GM12878 (cell line): ENCODE measurements around the gene PPAN. TPM values are rescaled to one million over a fixed set of nuclear protein-coding genes. Genes with fewer than 3 reads are reported as not detected.

Experiments used
- ATF7 ChIP-seq: fragments of 450-650 bp; IDR thresholded peaks from 2 replicates; pipeline ENCODE4 v1.6.1; 2016; ENCODE audit warnings: low read depth, mild to moderate bottlenecking
- BACH1 ChIP-seq: fragments of 450-650 bp; IDR thresholded peaks from 2 replicates; pipeline ENCODE4 v1.6.1; 2017; ENCODE audit warnings: mild to moderate bottlenecking, borderline replicate concordance
- CBX3 ChIP-seq: fragments of 200-600 bp; sonication (generic); IDR thresholded peaks from 2 replicates; pipeline ENCODE4 v1.6.1; 2016; ENCODE audit warnings: low read depth, borderline replicate concordance
- EP300 ChIP-seq, 2 experiments: fragments of 150-350 bp in 1 of 2; IDR thresholded peaks; 2 replicates each; pipeline ENCODE4 v1.6.1; 2011 to 2012; ENCODE audit warnings: low read depth in 2 of 2, low read length in 2 of 2, borderline replicate concordance in 1 of 2, improper control_type of control experiment in 1 of 2, inconsistent platforms in 1 of 2; ENCODE audit not compliant: control insufficient read depth in 1 of 2
- EZH2 ChIP-seq: IDR thresholded peaks from 2 replicates; pipeline ENCODE4 v1.6.1; 2012; ENCODE audit warnings: low read depth, mild to moderate bottlenecking, control low read depth, inconsistent platforms, low read length, borderline replicate concordance; ENCODE audit not compliant: control insufficient read depth
- JUND ChIP-seq: IDR thresholded peaks from 2 replicates; pipeline ENCODE4 v1.6.1; 2012; ENCODE audit warnings: low read depth, mild to moderate bottlenecking, low read length, improper control_type of control experiment, moderate library complexity
- NR2F1 ChIP-seq: fragments of 450-650 bp; conservative IDR thresholded peaks from 2 replicates; pipeline ENCODE4 v1.6.1; 2017; ENCODE audit warnings: mild to moderate bottlenecking
- POLR2AphosphoS2 ChIP-seq: IDR thresholded peaks from 2 replicates; pipeline ENCODE4 v1.6.1; 2011; ENCODE audit warnings: low read depth, mild to moderate bottlenecking, low read length, improper control_type of control experiment, moderate library complexity
- POLR2AphosphoS5 ChIP-seq: IDR thresholded peaks from 2 replicates; pipeline ENCODE4 v1.6.1; 2011; ENCODE audit warnings: mild to moderate bottlenecking, low read length, inconsistent platforms
- POU2F2 ChIP-seq: IDR thresholded peaks from 3 replicates; pipeline ENCODE4 v1.6.1; 2011; ENCODE audit warnings: low read depth, mild to moderate bottlenecking, low read length, borderline replicate concordance
- RB1 ChIP-seq: fragments of 450-650 bp; formaldehyde crosslinking; IDR thresholded peaks from 2 replicates; pipeline ENCODE4 v1.6.1; 2017; ENCODE audit warnings: mild to moderate bottlenecking, borderline replicate concordance
- SMC3 ChIP-seq: IDR thresholded peaks from 2 replicates; pipeline ENCODE4 v1.6.1; 2011; ENCODE audit warnings: low read length, improper control_type of control experiment, borderline replicate concordance
- SUZ12 ChIP-seq: fragments of 200-600 bp; sonication (generic); IDR thresholded peaks from one replicate; pipeline ENCODE4 v1.6.1; 2018; ENCODE audit warnings: antibody characterized with exemption, mild to moderate bottlenecking; ENCODE audit not compliant: unreplicated experiment
- ZNF384 ChIP-seq: IDR thresholded peaks from 2 replicates; pipeline ENCODE4 v1.6.1; 2012; ENCODE audit warnings: low read depth, mild to moderate bottlenecking, low read length, improper control_type of control experiment, borderline replicate concordance
- polyA plus RNA-seq, 11 experiments: library from polyadenylated mRNA; depleted of rRNA in 4 of 11; unstranded in 6 of 11; stranded (reverse) in 5 of 11; fragments of >200 nt; fragmentation: Nextera tagmentation in 4 of 11; fragmentation: Illumina TruSeq in 1 of 11; extraction: Ambion mirVana in 4 of 11; extraction: Trizol in 1 of 11; gene quantifications; 1 replicate in 1 of 11; 2 replicates in 10 of 11; pipeline versions ENCODE4 v1.2.1 to v1.2.3, GENCODE V29; 2011 to 2016; ENCODE audit warnings: inconsistent platforms in 2 of 11, missing spikeins in 2 of 11, low read depth in 1 of 11
- total RNA-seq, 4 experiments: library from RNA; depleted of rRNA in 3 of 4; stranded (reverse); fragments of >200 nt in 3 of 4; fragmentation: Illumina TruSeq in 1 of 4; extraction: Trizol in 1 of 4; gene quantifications; 2 replicates each; pipeline versions ENCODE4 v1.2.1 to v1.2.3, GENCODE V29; 2013 to 2021
- TF ChIP-seq, protein P1 (sequence below): IDR thresholded peaks from 2 replicates; pipeline ENCODE4 v1.6.1; 2011; ENCODE audit warnings: mild to moderate bottlenecking, low read depth, low read length, moderate library complexity; ENCODE audit not compliant: insufficient replicate concordance
- TF ChIP-seq, protein P2 (sequence below): fragments of 450-650 bp; formaldehyde crosslinking; IDR thresholded peaks from 2 replicates; pipeline ENCODE4 v1.5.0; 2022; ENCODE audit warnings: mild to moderate bottlenecking, missing genetic modification characterization
- TF ChIP-seq, protein P3 (sequence below): fragments of 450-650 bp; IDR thresholded peaks from 2 replicates; pipeline ENCODE4 v1.6.1; 2017; ENCODE audit warnings: low read depth, mild to moderate bottlenecking, moderate library complexity
- TF ChIP-seq, protein P4 (sequence below), 3 experiments: IDR thresholded peaks in 2 of 3; conservative IDR thresholded peaks in 1 of 3; 2 replicates each; pipeline ENCODE4 v1.5.1; 2011; ENCODE audit warnings: low read depth in 3 of 3, low read length in 3 of 3, mild to moderate bottlenecking in 3 of 3, control low read depth in 2 of 3, moderate library complexity in 2 of 3, inconsistent platforms in 1 of 3, mixed read lengths in 1 of 3; ENCODE audit not compliant: control insufficient read depth in 2 of 3, insufficient read depth in 1 of 3; ENCODE audit errors: extremely low read depth in 1 of 3
- TF ChIP-seq, protein P5 (sequence below): IDR thresholded peaks from 2 replicates; pipeline ENCODE4 v1.6.1; 2011; ENCODE audit warnings: low read depth, mild to moderate bottlenecking, low read length, moderate library complexity, borderline replicate concordance; ENCODE audit errors: extremely low read depth

The PPAN gene
- total and polyA plus RNA-seq, 10 of the 15 experiments (the other 5 are each of a cell fraction or from before 2014, with no cell fraction given), result 2.1 to 171 (median 108) TPM

DNA sequence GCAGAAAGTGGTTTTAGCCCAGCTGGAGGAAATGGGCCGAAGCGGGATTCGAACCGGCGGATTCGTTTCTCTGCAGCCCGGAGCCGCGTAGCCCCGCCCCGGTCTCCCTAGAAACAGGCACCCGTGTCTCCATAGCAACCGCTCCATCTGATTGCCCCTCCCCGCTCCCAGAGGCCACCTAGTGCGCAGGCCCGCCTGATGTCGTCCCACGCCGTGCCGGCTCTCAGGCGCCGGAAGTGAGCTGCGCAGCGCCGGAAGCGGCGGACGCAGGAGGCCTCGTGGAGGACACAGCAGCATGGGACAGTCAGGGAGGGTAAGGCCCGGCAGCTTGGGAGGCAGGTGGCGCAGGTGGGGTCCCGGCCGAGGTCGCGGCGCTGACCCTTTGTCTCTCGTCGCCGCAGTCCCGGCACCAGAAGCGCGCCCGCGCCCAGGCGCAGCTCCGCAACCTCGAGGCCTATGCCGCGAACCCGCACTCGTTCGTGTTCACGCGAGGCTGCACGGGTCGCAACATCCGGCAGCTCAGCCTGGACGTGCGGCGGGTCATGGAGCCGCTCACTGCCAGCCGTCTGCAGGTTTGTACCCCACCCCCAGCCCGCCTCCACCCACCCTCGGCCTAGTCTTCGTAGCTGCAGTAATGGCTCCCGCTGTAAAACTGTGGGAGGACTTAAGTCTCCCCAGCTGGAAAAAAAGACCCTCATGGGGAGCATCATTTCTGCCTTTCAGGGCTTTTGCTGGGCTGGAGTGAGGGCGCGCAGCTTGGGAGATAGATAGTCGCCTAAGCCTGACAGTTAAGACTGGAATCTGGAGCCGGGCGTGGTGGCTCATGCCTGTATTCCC lies at the start of gene PPAN (continued):
- peak; percentile 80 for TF ChIP-seq POLR2AphosphoS5
- no peak for TF ChIP-seq JUND
- TF ChIP-seq, protein P1, sequence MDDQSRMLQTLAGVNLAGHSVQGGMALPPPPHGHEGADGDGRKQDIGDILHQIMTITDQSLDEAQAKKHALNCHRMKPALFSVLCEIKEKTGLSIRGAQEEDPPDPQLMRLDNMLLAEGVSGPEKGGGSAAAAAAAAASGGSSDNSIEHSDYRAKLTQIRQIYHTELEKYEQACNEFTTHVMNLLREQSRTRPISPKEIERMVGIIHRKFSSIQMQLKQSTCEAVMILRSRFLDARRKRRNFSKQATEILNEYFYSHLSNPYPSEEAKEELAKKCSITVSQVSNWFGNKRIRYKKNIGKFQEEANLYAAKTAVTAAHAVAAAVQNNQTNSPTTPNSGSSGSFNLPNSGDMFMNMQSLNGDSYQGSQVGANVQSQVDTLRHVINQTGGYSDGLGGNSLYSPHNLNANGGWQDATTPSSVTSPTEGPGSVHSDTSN, result peak; percentile 23
- TF ChIP-seq, protein P2, sequence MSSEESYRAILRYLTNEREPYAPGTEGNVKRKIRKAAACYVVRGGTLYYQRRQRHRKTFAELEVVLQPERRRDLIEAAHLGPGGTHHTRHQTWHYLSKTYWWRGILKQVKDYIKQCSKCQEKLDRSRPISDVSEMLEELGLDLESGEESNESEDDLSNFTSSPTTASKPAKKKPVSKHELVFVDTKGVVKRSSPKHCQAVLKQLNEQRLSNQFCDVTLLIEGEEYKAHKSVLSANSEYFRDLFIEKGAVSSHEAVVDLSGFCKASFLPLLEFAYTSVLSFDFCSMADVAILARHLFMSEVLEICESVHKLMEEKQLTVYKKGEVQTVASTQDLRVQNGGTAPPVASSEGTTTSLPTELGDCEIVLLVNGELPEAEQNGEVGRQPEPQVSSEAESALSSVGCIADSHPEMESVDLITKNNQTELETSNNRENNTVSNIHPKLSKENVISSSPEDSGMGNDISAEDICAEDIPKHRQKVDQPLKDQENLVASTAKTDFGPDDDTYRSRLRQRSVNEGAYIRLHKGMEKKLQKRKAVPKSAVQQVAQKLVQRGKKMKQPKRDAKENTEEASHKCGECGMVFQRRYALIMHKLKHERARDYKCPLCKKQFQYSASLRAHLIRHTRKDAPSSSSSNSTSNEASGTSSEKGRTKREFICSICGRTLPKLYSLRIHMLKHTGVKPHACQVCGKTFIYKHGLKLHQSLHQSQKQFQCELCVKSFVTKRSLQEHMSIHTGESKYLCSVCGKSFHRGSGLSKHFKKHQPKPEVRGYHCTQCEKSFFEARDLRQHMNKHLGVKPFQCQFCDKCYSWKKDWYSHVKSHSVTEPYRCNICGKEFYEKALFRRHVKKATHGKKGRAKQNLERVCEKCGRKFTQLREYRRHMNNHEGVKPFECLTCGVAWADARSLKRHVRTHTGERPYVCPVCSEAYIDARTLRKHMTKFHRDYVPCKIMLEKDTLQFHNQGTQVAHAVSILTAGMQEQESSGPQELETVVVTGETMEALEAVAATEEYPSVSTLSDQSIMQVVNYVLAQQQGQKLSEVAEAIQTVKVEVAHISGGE (CRISPR knock-in tag), result peak; percentile 55; the same call in 1 of the 2 replicates
- peak; percentile 58; the same call in 1 of the 2 replicates for TF ChIP-seq NR2F1
- TF ChIP-seq BACH1, result peak; percentile 55; the same call in 1 of the 2 replicates
- TF ChIP-seq CBX3, result no peak
- TF ChIP-seq EP300 (IDR thresholded peaks at IDR 0.05; ENCODE audit: borderline replicate concordance in 1 of 2, control insufficient read depth in 1 of 2, low read depth in 2 of 2, low read length in 2 of 2), result no peak
- TF ChIP-seq EZH2, result no peak
- TF ChIP-seq, protein P3, sequence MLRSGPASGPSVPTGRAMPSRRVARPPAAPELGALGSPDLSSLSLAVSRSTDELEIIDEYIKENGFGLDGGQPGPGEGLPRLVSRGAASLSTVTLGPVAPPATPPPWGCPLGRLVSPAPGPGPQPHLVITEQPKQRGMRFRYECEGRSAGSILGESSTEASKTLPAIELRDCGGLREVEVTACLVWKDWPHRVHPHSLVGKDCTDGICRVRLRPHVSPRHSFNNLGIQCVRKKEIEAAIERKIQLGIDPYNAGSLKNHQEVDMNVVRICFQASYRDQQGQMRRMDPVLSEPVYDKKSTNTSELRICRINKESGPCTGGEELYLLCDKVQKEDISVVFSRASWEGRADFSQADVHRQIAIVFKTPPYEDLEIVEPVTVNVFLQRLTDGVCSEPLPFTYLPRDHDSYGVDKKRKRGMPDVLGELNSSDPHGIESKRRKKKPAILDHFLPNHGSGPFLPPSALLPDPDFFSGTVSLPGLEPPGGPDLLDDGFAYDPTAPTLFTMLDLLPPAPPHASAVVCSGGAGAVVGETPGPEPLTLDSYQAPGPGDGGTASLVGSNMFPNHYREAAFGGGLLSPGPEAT, result peak; percentile 7; the same call in 1 of the 2 replicates
- TF ChIP-seq ATF7, result 0 out of 2 replicates have a peak, but pooled peaks have one; percentile 9
- TF ChIP-seq ZNF384, result no peak
- TF ChIP-seq SUZ12, result no peak
- peak; percentile 57; the same call in 1 of the 3 replicates for TF ChIP-seq POU2F2
- TF ChIP-seq, protein P4, sequence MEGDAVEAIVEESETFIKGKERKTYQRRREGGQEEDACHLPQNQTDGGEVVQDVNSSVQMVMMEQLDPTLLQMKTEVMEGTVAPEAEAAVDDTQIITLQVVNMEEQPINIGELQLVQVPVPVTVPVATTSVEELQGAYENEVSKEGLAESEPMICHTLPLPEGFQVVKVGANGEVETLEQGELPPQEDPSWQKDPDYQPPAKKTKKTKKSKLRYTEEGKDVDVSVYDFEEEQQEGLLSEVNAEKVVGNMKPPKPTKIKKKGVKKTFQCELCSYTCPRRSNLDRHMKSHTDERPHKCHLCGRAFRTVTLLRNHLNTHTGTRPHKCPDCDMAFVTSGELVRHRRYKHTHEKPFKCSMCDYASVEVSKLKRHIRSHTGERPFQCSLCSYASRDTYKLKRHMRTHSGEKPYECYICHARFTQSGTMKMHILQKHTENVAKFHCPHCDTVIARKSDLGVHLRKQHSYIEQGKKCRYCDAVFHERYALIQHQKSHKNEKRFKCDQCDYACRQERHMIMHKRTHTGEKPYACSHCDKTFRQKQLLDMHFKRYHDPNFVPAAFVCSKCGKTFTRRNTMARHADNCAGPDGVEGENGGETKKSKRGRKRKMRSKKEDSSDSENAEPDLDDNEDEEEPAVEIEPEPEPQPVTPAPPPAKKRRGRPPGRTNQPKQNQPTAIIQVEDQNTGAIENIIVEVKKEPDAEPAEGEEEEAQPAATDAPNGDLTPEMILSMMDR (IDR thresholded peaks at IDR 0.05 in 2 of 3, conservative IDR thresholded peaks at IDR 0.05 in 1 of 3; ENCODE audit: control insufficient read depth in 2 of 3, extremely low read depth in 1 of 3, insufficient read depth in 1 of 3, low read depth in 3 of 3, low read length in 3 of 3), result no peak
- TF ChIP-seq, protein P5, sequence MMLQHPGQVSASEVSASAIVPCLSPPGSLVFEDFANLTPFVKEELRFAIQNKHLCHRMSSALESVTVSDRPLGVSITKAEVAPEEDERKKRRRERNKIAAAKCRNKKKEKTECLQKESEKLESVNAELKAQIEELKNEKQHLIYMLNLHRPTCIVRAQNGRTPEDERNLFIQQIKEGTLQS, result peak; percentile 63; the same call in 1 of the 2 replicates
- no peak for TF ChIP-seq POLR2AphosphoS2
- TF ChIP-seq SMC3, result 0 out of 2 replicates have a peak, but pooled peaks have one; percentile 15
- no peak for TF ChIP-seq RB1
